Astrocyte (in vitro differentiated cells and primary cell): Measurements from ENCODE around the gene ABCB1.

Experiments
- EZH2 ChIP-seq: IDR thresholded peaks from 2 replicates; pipeline ENCODE4 v1.6.1; 2012; ENCODE audit warnings: mild to moderate bottlenecking, low read length, inconsistent platforms; ENCODE audit not compliant: insufficient read depth
- TF ChIP-seq, protein P1 (sequence below): IDR thresholded peaks from 2 replicates; pipeline ENCODE4 v1.5.1; 2011; ENCODE audit warnings: low read depth, mild to moderate bottlenecking, inconsistent platforms, low read length, moderate library complexity; ENCODE audit not compliant: insufficient read depth

- TF ChIP-seq, protein P1, sequence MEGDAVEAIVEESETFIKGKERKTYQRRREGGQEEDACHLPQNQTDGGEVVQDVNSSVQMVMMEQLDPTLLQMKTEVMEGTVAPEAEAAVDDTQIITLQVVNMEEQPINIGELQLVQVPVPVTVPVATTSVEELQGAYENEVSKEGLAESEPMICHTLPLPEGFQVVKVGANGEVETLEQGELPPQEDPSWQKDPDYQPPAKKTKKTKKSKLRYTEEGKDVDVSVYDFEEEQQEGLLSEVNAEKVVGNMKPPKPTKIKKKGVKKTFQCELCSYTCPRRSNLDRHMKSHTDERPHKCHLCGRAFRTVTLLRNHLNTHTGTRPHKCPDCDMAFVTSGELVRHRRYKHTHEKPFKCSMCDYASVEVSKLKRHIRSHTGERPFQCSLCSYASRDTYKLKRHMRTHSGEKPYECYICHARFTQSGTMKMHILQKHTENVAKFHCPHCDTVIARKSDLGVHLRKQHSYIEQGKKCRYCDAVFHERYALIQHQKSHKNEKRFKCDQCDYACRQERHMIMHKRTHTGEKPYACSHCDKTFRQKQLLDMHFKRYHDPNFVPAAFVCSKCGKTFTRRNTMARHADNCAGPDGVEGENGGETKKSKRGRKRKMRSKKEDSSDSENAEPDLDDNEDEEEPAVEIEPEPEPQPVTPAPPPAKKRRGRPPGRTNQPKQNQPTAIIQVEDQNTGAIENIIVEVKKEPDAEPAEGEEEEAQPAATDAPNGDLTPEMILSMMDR = no peak
- TF ChIP-seq EZH2 = no peak
These were observed 26.9 kb upstream of the ABCB1 start for GRCh38 chr7:87627634-87627994.
